H9 (cell line): ENCODE data around the gene CCDC149. TPM values are rescaled to one million over a fixed set of nuclear protein-coding genes. Genes with fewer than 3 reads are reported as not detected.

Source experiments
- DNase-seq: peaks from one replicate; pipeline ENCODE4 v3.0.0-alpha.2; 2017
- H2AFZ ChIP-seq: one replicate; pipeline ENCODE4 v1.6.1; 2013; ENCODE audit warnings: mild to moderate bottlenecking, low read length, control low read depth, moderate library complexity
- H2AK5ac ChIP-seq: 2 replicates; pipeline ENCODE4 v1.6.1; 2013; ENCODE audit warnings: low read length, control low read depth, mixed read lengths; ENCODE audit not compliant: insufficient read length
- H2BK120ac ChIP-seq: one replicate; pipeline ENCODE4 v1.6.1; 2013; ENCODE audit warnings: low read depth, mild to moderate bottlenecking, low read length, control low read depth, inconsistent platforms; ENCODE audit not compliant: poor library complexity, severe bottlenecking
- H2BK12ac ChIP-seq: 2 replicates; pipeline ENCODE4 v1.6.1; 2013; ENCODE audit warnings: low read length, control low read depth, mixed read lengths, low read depth; ENCODE audit not compliant: insufficient read length
- H2BK15ac ChIP-seq: 2 replicates; pipeline ENCODE4 v1.6.1; 2013; ENCODE audit warnings: low read depth, low read length, control low read depth
- H2BK20ac ChIP-seq: one replicate; pipeline ENCODE4 v1.6.1; 2013; ENCODE audit warnings: low read depth, mild to moderate bottlenecking, low read length, control low read depth, inconsistent platforms; ENCODE audit not compliant: poor library complexity, severe bottlenecking
- H2BK5ac ChIP-seq: 2 replicates; pipeline ENCODE4 v1.6.1; 2013; ENCODE audit warnings: low read length, control low read depth, mixed read lengths; ENCODE audit not compliant: insufficient read length
- H3K14ac ChIP-seq: 2 replicates; pipeline ENCODE4 v1.6.1; 2013; ENCODE audit warnings: low read length, control low read depth; ENCODE audit not compliant: insufficient read depth
- H3K18ac ChIP-seq: 2 replicates; pipeline ENCODE4 v1.6.1; 2013; ENCODE audit warnings: low read depth, mild to moderate bottlenecking, mixed read lengths, low read length, control low read depth; ENCODE audit not compliant: insufficient read length
- H3K23ac ChIP-seq: 2 replicates; pipeline ENCODE4 v1.6.1; 2013; ENCODE audit warnings: low read length, control low read depth, mixed read lengths, low read depth; ENCODE audit not compliant: insufficient read length
- H3K23me2 ChIP-seq: 2 replicates; pipeline ENCODE4 v1.6.1; 2013; ENCODE audit warnings: low read depth, mild to moderate bottlenecking, mixed read lengths, low read length, control low read depth; ENCODE audit not compliant: insufficient read length, poor library complexity, severe bottlenecking
- H3K27ac ChIP-seq: 2 replicates; pipeline ENCODE4 v1.5.1; 2013; ENCODE audit warnings: low read length, control low read depth, mixed read lengths, low read depth; ENCODE audit not compliant: insufficient read length
- H3K27me3 ChIP-seq: 2 replicates; pipeline ENCODE4 v1.6.1; 2013; ENCODE audit warnings: low read length, control low read depth, inconsistent platforms; ENCODE audit not compliant: insufficient read depth
- H3K4ac ChIP-seq: 2 replicates; pipeline ENCODE4 v1.6.1; 2013; ENCODE audit warnings: low read depth, mild to moderate bottlenecking, control low read depth, inconsistent platforms, low read length, moderate library complexity
- H3K4me1 ChIP-seq: 2 replicates; pipeline ENCODE4 v1.6.1; 2013; ENCODE audit warnings: low read length, control low read depth, inconsistent platforms; ENCODE audit not compliant: insufficient read depth
- H3K4me2 ChIP-seq: 2 replicates; pipeline ENCODE4 v1.6.1; 2013; ENCODE audit warnings: low read length, control low read depth, mixed read lengths; ENCODE audit not compliant: insufficient read length, insufficient read depth
- H3K56ac ChIP-seq: 2 replicates; pipeline ENCODE4 v1.6.1; 2013; ENCODE audit warnings: low read depth, mild to moderate bottlenecking, mixed read lengths, low read length, control low read depth; ENCODE audit not compliant: insufficient read length
- H3K79me1 ChIP-seq: 2 replicates; pipeline ENCODE4 v1.6.1; 2013; ENCODE audit warnings: low read depth, mild to moderate bottlenecking, moderate library complexity, low read length, control low read depth, inconsistent platforms; ENCODE audit not compliant: insufficient read depth, poor library complexity, severe bottlenecking
- H3K79me2 ChIP-seq: 2 replicates; pipeline ENCODE4 v1.6.1; 2013; ENCODE audit warnings: low read length, control low read depth, inconsistent platforms; ENCODE audit not compliant: insufficient read depth
- H3K9ac ChIP-seq: 2 replicates; pipeline ENCODE4 v1.6.1; 2013; ENCODE audit warnings: low read length, control low read depth, mixed read lengths; ENCODE audit not compliant: insufficient read length; ENCODE audit errors: extremely low read depth
- H3K9me3 ChIP-seq: one replicate; pipeline ENCODE4 v1.6.1; 2013; ENCODE audit warnings: low read depth, low read length, inconsistent platforms; ENCODE audit not compliant: control insufficient read depth
- H3T11ph ChIP-seq: one replicate; pipeline ENCODE4 v1.6.1; 2013; ENCODE audit warnings: mild to moderate bottlenecking, low read length, control low read depth, inconsistent platforms
- H4K20me1 ChIP-seq: one replicate; pipeline ENCODE4 v1.6.1; 2013; ENCODE audit not compliant: control insufficient read depth, insufficient read length, insufficient read depth
- H4K5ac ChIP-seq: 2 replicates; pipeline ENCODE4 v1.6.1; 2013; ENCODE audit warnings: low read depth, mild to moderate bottlenecking, mixed read lengths, low read length, control low read depth; ENCODE audit not compliant: insufficient read length
- H4K8ac ChIP-seq: replicated peaks from 2 replicates; pipeline ENCODE4 v1.6.1; 2013; ENCODE audit warnings: low read length, control low read depth, mixed read lengths, low read depth; ENCODE audit not compliant: insufficient read length
- H4K91ac ChIP-seq: 2 replicates; pipeline ENCODE4 v1.6.1; 2013; ENCODE audit warnings: low read depth, mild to moderate bottlenecking, moderate library complexity, mixed read lengths, low read length, control low read depth; ENCODE audit not compliant: insufficient read length
- H3K27ac Mint-ChIP-seq, 3 experiments: 2 replicates in 2 of 3; 3 replicates in 1 of 3; pipeline ENCODE4 v1.8.0; 2020 to 2021; ENCODE audit warnings: mixed read lengths in 3 of 3, mild to moderate bottlenecking in 1 of 3, moderate library complexity in 1 of 3
- H3K27me3 Mint-ChIP-seq: 2 replicates; pipeline ENCODE4 v1.8.0; 2021; ENCODE audit warnings: low read depth, mild to moderate bottlenecking, moderate library complexity, mixed read lengths
- H3K36me3 Mint-ChIP-seq, 3 experiments: 2 replicates in 2 of 3; 3 replicates in 1 of 3; pipeline ENCODE4 v1.8.0; 2020 to 2021; ENCODE audit warnings: low read depth in 3 of 3, mixed read lengths in 3 of 3; ENCODE audit not compliant: insufficient read depth in 1 of 3
- H3K4me1 Mint-ChIP-seq, 2 experiments: 2 replicates each; pipeline ENCODE4 v1.8.0; 2020; ENCODE audit warnings: mixed read lengths in 2 of 2
- H3K4me3 Mint-ChIP-seq, 2 experiments: 2 replicates in 1 of 2; 3 replicates in 1 of 2; pipeline ENCODE4 v1.8.0; 2020 to 2021; ENCODE audit warnings: mild to moderate bottlenecking in 2 of 2, mixed read lengths in 2 of 2, moderate library complexity in 1 of 2
- H3K9me3 Mint-ChIP-seq, 2 experiments: 2 replicates in 1 of 2; 3 replicates in 1 of 2; pipeline ENCODE4 v1.8.0; 2020; ENCODE audit warnings: mild to moderate bottlenecking in 2 of 2, mixed read lengths in 2 of 2, moderate library complexity in 1 of 2
- WGBS: extraction: QIAGEN DNeasy Blood & Tissue Kit; methylation state at CpG from one replicate; pipeline ENCODE4 v1.1.7; 2013; ENCODE audit warnings: missing lambda C conversion rate, low lambda C conversion rate, mixed read lengths; ENCODE audit not compliant: insufficient read length; ENCODE audit errors: extremely low coverage; 5-methylcytosine and 5-hydroxymethylcytosine counted together
- total RNA-seq: library from RNA; stranded (reverse); gene quantifications from 2 replicates; pipeline ENCODE4 v1.2.1, GENCODE V29; 2021
- TF ChIP-seq, protein P1 (sequence below): fragments of 200-600 bp; sonication (generic); conservative IDR thresholded peaks from 3 replicates; pipeline ENCODE4 v1.8.0; 2021; ENCODE audit warnings: antibody characterized with exemption, mild to moderate bottlenecking

Gene CCDC149
- total RNA-seq, 1 experiment from 2014 or later = 4.5 TPM

DNA sequence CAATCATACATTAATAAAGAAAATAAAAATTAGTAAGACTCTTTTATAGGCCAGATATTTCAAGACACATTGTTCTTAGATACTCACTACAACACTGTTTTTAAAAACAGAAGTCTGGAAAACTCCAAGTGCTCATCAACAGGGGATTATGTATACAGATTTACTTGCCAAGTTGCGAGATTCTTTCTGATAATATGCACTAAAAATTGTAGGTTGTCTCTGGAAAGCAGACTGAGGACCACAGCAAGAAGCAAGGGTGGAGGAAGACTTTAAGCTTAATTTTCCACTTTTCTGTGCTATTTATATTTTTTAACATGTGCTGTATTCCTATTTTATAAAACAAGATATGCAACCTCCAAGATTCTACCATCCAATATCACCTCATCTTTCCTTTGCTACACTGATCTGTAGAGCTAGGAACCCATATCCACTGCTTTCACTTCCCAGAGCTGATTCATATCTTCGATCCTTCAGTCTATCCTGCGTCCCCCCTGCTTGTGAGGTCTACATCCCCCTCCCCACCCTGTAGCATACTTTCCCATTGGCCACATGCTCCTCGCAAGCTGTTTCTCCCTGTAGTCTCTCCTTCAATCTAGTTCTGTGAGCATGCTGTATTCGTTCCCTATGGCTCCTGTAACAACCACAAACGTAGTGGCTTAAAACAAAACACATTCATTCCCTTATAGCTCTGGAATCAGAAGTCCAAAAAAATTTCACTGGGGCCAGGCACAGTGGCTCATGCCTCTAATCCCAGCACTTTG is 101.8 kb downstream of the CCDC149 start:
- TF ChIP-seq, protein P1, sequence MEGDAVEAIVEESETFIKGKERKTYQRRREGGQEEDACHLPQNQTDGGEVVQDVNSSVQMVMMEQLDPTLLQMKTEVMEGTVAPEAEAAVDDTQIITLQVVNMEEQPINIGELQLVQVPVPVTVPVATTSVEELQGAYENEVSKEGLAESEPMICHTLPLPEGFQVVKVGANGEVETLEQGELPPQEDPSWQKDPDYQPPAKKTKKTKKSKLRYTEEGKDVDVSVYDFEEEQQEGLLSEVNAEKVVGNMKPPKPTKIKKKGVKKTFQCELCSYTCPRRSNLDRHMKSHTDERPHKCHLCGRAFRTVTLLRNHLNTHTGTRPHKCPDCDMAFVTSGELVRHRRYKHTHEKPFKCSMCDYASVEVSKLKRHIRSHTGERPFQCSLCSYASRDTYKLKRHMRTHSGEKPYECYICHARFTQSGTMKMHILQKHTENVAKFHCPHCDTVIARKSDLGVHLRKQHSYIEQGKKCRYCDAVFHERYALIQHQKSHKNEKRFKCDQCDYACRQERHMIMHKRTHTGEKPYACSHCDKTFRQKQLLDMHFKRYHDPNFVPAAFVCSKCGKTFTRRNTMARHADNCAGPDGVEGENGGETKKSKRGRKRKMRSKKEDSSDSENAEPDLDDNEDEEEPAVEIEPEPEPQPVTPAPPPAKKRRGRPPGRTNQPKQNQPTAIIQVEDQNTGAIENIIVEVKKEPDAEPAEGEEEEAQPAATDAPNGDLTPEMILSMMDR = no peak
- peaks cover 0 to 5% of the 10 kb centered on the region in 2 experiments; a peak in 3 of 5 replicates for H3K9me3 Mint-ChIP-seq
- H3K27ac Mint-ChIP-seq = no peak overlapping the region
- peaks cover 5 to 17% (median 7%) of the 10 kb centered on the region in 3 experiments; a peak in 5 of 7 replicates for H3K36me3 Mint-ChIP-seq
- H2BK20ac ChIP-seq = no peak overlapping the region
- H4K91ac ChIP-seq = no peak overlapping the region
- H3K4me1 Mint-ChIP-seq = peaks cover 12 to 22% of the 10 kb centered on the region in 2 experiments
- no peak overlapping the region for H3T11ph ChIP-seq
- no peak overlapping the region for H3K14ac ChIP-seq
- H3K27me3 Mint-ChIP-seq = no peaks in the 10 kb centered on the region; the same call in 1 of the 2 replicates
- H2BK12ac ChIP-seq = no peak overlapping the region
- no peak overlapping the region for H3K9ac ChIP-seq
- WGBS = no CpG with 5 or more reads among the region's 6 CpGs
- no peak overlapping the region for H2AFZ ChIP-seq
- no peaks in the 10 kb centered on the region for H3K4me1 ChIP-seq
- no peak overlapping the region for H3K4me2 ChIP-seq
- H2BK5ac ChIP-seq = no peak overlapping the region
- no peaks in the 10 kb centered on the region for H3K79me2 ChIP-seq
- no peak overlapping the region for H2BK120ac ChIP-seq
- no peak overlapping the region for H2BK15ac ChIP-seq
- H4K20me1 ChIP-seq = no peaks in the 10 kb centered on the region
- no peak overlapping the region for H3K4ac ChIP-seq
- no peak overlapping the region for H3K56ac ChIP-seq
- no peaks in the 10 kb centered on the region for H3K79me1 ChIP-seq
- no peak overlapping the region for H3K23ac ChIP-seq
- no peak overlapping the region for H3K4me3 Mint-ChIP-seq
- no peak overlapping the region for H3K18ac ChIP-seq
- no peak overlapping the region for H3K27ac ChIP-seq
- H4K5ac ChIP-seq = no peak overlapping the region
- no peaks in the 10 kb centered on the region for H3K23me2 ChIP-seq
- no peak overlapping the region for H2AK5ac ChIP-seq
- no peaks in the 10 kb centered on the region for H3K27me3 ChIP-seq
- H3K9me3 ChIP-seq = no peaks in the 10 kb centered on the region
- DNase-seq = no peak
- no peak overlapping the region for H4K8ac ChIP-seq
